ENCODE results near the gene TTPAL. TPM values are rescaled to one million over a fixed set of nuclear protein-coding genes. Genes with fewer than 3 reads are reported as not detected.
A peak's percentile ranks its signal among the peaks of the same experiment; 100 is the strongest.
"Not testable (repeated sequence)": the region's sequence is repeated elsewhere in the genome, so short reads cannot be mapped to it uniquely, and the experiment has no call there.

Gene TTPAL
- total RNA-seq, 1 donor from 2014 or later, result 16.0 TPM

- no peaks in the 10 kb centered on the region for H3K4me1 ChIP-seq
- peak overlapping the region; percentile 14 for H3K27ac ChIP-seq
- H3K27me3 ChIP-seq, result no peaks in the 10 kb centered on the region
- no peaks in the 10 kb centered on the region for H3K36me3 ChIP-seq
- no peaks in the 10 kb centered on the region for H3K9me3 ChIP-seq
- no peak overlapping the region for H3K4me3 ChIP-seq
- TF ChIP-seq POLR2A (IDR thresholded peaks at IDR 0.05), result no peak
- no peak for TF ChIP-seq CTCF (IDR thresholded peaks at IDR 0.05)
- peak in 1 of 2 donors; percentile 90 for TF ChIP-seq POLR2AphosphoS5 (IDR thresholded peaks at IDR 0.05; ENCODE audit: insufficient read depth in 1 of 2, low read depth in 1 of 2)
- intact Hi-C loops (cut with DNase I), result no loop called here
- peak in 1 of 2 donors; percentile 96 for DNase-seq (ENCODE audit: extremely low spot score in 2 of 2)
These were observed 8.3 kb upstream of the TTPAL start for GRCh38 chr20:44467289-44467883.

GRCh38 chr20:44468044-44468782 is 7.5 kb upstream of the TTPAL start:
- no peaks in the 10 kb centered on the region for H3K36me3 ChIP-seq
- H3K27ac ChIP-seq, result peak overlapping the region; percentile 14
- H3K9me3 ChIP-seq, result no peaks in the 10 kb centered on the region
- TF ChIP-seq POLR2A (IDR thresholded peaks at IDR 0.05) (no peak), CTCF (IDR thresholded peaks at IDR 0.05) (no peak), POLR2AphosphoS5 (IDR thresholded peaks at IDR 0.05; ENCODE audit: insufficient read depth in 1 of 2, low read depth in 1 of 2) (no peak)
- no peak overlapping the region for H3K4me3 ChIP-seq
- H3K4me1 ChIP-seq, result no peaks in the 10 kb centered on the region
- H3K27me3 ChIP-seq, result no peaks in the 10 kb centered on the region
- no peak for DNase-seq (ENCODE audit: extremely low spot score in 2 of 2)
- intact Hi-C loops (cut with DNase I), result no loop called here

- H3K36me3 ChIP-seq, result no peaks in the 10 kb centered on the region
- no peak overlapping the region for H3K4me3 ChIP-seq
- H3K4me1 ChIP-seq, result peaks cover 5% of the 10 kb centered on the region
- no peaks in the 10 kb centered on the region for H3K9me3 ChIP-seq
- no peak for TF ChIP-seq POLR2AphosphoS5 (IDR thresholded peaks at IDR 0.05; ENCODE audit: insufficient read depth in 1 of 2, low read depth in 1 of 2)
- TF ChIP-seq CTCF (IDR thresholded peaks at IDR 0.05), result no peak
- H3K27me3 ChIP-seq, result no peaks in the 10 kb centered on the region
- intact Hi-C loops (cut with DNase I), result loop anchor here (10.0 kb wide), 1 partner anchor 144 kb away; no protein-coding TSS in a partner anchor
- no peak overlapping the region for H3K27ac ChIP-seq
- no peak for DNase-seq (ENCODE audit: extremely low spot score in 2 of 2)
These were observed 5.3 kb upstream of the TTPAL start for GRCh38 chr20:44470327-44470726.

- peaks cover 15% of the 10 kb centered on the region for H3K4me1 ChIP-seq
- no peaks in the 10 kb centered on the region for H3K36me3 ChIP-seq
- H3K27me3 ChIP-seq, result no peaks in the 10 kb centered on the region
- no peak overlapping the region for H3K27ac ChIP-seq
- intact Hi-C loops (cut with DNase I), result loop anchor here (10.0 kb wide), 1 partner anchor 143 kb away; no protein-coding TSS in a partner anchor
- H3K4me3 ChIP-seq, result no peak overlapping the region
- TF ChIP-seq CTCF (IDR thresholded peaks at IDR 0.05) (peak in 1 of 3 experiments; percentile 19), POLR2A (IDR thresholded peaks at IDR 0.05) (no peak)
- H3K9me3 ChIP-seq, result no peaks in the 10 kb centered on the region
- no peak for DNase-seq (ENCODE audit: extremely low spot score in 2 of 2)
These were observed 4.2 kb upstream of the TTPAL start for GRCh38 chr20:44471481-44471882.

GRCh38 chr20:44472283-44472682 is 3.4 kb upstream of the TTPAL start:
- intact Hi-C loops (cut with DNase I), result loop anchor here (10.0 kb wide), 1 partner anchor 143 kb away; no protein-coding TSS in a partner anchor
- not testable (repeated sequence) for H3K4me3 ChIP-seq

More at GRCh38 chr20:44472283-44472682, 3.4 kb upstream of the TTPAL start:
- H3K9me3 ChIP-seq; H3K27me3 ChIP-seq; DNase-seq (ENCODE audit: extremely low spot score in 2 of 2); H3K36me3 ChIP-seq; H3K27ac ChIP-seq: not testable (repeated sequence)
- peaks cover 20% of the 10 kb centered on the region for H3K4me1 ChIP-seq
